Activated T-helper 17 cell treated with anti-CD3 and anti-CD28 coated beads, Interleukin-2, amount 50 U/mL, for 72 hours (primary cell): ENCODE measurements around the gene TRMT2A. TPM values are rescaled to one million over a fixed set of nuclear protein-coding genes. Genes with fewer than 3 reads are reported as not detected.

Source experiments
- ATAC-seq: fragments of 150-1000 bp; cut with Tn5 transposase; replicated peaks from 2 replicates; pipeline ENCODE4 v1.10.0; 2021; ENCODE audit warnings: mild to moderate bottlenecking, moderate library complexity
- H3K27ac Mint-ChIP-seq: one replicate; pipeline ENCODE4 v1.8.0; 2022; ENCODE audit warnings: mixed read lengths
- H3K27me3 Mint-ChIP-seq: one replicate; pipeline ENCODE4 v1.8.0; 2022; ENCODE audit warnings: mixed read lengths
- H3K36me3 Mint-ChIP-seq: one replicate; pipeline ENCODE4 v1.8.0; 2022; ENCODE audit warnings: low read depth, mild to moderate bottlenecking, mixed read lengths
- H3K4me1 Mint-ChIP-seq: one replicate; pipeline ENCODE4 v1.8.0; 2022; ENCODE audit warnings: mixed read lengths
- H3K4me3 Mint-ChIP-seq: one replicate; pipeline ENCODE4 v1.8.0; 2022; ENCODE audit warnings: mild to moderate bottlenecking, mixed read lengths
- H3K9me3 Mint-ChIP-seq: one replicate; pipeline ENCODE4 v1.8.0; 2022; ENCODE audit warnings: mixed read lengths
- total RNA-seq, 2 donors: library from RNA; stranded (reverse); gene quantifications; one replicate each; pipeline ENCODE4 v1.2.3, GENCODE V29; 2022

Gene TRMT2A
- total RNA-seq, 2 donors from 2014 or later = 71.7 to 110 TPM

DNA sequence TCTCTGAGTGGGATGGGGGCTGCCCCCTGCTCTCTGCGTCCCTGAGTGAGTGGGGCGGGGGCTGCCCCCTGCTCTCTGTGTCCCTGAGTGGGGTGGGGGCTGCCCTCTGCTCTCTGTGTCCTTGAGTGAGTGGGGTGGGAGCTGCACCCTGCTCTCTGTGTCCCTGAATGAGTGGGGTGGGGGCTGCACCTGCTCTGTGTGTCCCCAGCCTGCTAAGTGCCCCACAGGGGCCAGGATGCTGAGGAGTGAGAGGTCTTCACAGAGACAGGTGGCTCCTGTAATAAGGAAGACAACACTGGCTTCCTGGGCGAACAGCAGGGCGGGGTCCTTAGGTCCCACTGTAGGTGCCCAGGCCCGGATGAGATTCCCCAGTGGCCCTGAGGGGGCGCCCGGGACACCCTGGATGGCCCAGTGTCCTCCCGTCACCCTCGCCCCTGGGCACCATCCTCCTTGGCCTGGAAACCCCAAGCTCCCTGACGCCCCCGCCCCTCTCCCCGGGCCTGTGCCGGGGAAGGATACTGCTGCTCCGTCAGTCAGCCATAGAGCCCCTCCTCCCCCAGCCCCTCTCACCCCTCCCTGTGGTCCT, 37.7 kb upstream of the TRMT2A start:
- Mint-ChIP-seq H3K4me1 (no peaks in the 10 kb centered on the region), H3K27ac (no peak overlapping the region), H3K4me3 (no peak overlapping the region), H3K36me3 (no peaks in the 10 kb centered on the region), H3K9me3 (no peaks in the 10 kb centered on the region), H3K27me3 (no peaks in the 10 kb centered on the region)
- ATAC-seq = no peak

DNA sequence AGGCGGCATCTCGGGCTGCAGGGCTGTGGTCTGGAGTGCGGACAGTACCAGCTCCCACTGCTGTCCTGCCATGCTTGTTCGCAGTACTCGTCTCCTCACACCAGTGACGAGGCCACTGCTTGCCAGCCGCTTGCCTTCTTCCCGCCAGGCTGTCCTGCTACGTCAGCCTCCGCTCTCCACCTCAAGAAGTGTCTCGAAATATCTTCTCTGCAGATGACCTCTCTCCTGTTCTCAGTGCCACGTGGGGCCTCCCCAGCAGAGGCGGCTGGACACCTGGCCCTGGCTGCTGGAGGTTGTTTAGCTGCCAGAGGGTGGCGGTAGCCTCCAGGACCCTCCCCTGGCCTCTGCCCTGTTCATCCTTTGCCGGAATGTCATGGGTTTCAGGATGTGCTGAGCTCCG, 36.9 kb upstream of the TRMT2A start:
- Mint-ChIP-seq H3K4me1 (no peaks in the 10 kb centered on the region), H3K36me3 (no peaks in the 10 kb centered on the region), H3K4me3 (no peak overlapping the region), H3K27me3 (no peaks in the 10 kb centered on the region), H3K9me3 (no peaks in the 10 kb centered on the region), H3K27ac (no peak overlapping the region)
- ATAC-seq = no peak

DNA sequence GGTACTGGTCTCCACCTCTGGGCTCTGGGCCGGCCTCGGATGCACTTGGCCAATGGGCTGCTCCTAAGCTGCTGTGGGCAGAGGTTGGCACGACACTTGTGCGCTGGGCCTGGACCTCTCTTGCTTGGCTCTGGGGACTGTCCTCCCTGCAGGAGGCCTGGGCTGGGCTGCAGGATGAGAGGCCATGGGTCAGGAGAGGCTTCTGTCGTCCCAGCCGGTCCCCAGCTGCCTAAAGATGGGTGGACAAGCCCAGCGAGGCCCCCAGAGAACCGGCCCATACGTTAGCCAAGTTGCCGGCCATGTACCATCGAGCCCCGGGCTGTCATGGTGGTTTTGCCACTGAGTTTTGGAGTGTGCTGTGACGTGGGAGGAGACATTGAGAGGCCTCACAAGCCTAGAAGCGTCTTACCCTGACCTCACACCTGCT, 35.5 kb upstream of the TRMT2A start:
- Mint-ChIP-seq H3K27me3 (no peaks in the 10 kb centered on the region), H3K27ac (no peak overlapping the region), H3K4me1 (no peaks in the 10 kb centered on the region), H3K36me3 (no peaks in the 10 kb centered on the region), H3K4me3 (no peak overlapping the region), H3K9me3 (no peaks in the 10 kb centered on the region)
- no peak for ATAC-seq

DNA sequence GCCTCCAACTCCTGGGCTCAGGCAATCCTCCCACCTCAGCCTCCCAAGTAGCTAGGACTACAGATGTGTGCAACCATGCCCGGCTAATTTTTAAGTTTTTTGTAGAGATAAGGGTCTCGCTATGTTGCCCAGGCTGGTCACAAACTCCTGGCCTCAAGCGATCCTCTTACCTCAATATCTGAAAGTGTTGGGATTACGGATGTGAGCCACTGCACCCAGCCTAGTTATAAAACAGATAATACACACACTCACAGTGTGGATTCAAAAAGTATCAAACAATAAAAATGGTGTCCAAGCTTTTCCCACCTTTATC, 34.2 kb upstream of the TRMT2A start:
- Mint-ChIP-seq H3K36me3 (no peaks in the 10 kb centered on the region), H3K9me3 (no peaks in the 10 kb centered on the region), H3K27ac (no peak overlapping the region), H3K4me1 (no peaks in the 10 kb centered on the region), H3K4me3 (no peak overlapping the region), H3K27me3 (no peaks in the 10 kb centered on the region)
- ATAC-seq = no peak

DNA sequence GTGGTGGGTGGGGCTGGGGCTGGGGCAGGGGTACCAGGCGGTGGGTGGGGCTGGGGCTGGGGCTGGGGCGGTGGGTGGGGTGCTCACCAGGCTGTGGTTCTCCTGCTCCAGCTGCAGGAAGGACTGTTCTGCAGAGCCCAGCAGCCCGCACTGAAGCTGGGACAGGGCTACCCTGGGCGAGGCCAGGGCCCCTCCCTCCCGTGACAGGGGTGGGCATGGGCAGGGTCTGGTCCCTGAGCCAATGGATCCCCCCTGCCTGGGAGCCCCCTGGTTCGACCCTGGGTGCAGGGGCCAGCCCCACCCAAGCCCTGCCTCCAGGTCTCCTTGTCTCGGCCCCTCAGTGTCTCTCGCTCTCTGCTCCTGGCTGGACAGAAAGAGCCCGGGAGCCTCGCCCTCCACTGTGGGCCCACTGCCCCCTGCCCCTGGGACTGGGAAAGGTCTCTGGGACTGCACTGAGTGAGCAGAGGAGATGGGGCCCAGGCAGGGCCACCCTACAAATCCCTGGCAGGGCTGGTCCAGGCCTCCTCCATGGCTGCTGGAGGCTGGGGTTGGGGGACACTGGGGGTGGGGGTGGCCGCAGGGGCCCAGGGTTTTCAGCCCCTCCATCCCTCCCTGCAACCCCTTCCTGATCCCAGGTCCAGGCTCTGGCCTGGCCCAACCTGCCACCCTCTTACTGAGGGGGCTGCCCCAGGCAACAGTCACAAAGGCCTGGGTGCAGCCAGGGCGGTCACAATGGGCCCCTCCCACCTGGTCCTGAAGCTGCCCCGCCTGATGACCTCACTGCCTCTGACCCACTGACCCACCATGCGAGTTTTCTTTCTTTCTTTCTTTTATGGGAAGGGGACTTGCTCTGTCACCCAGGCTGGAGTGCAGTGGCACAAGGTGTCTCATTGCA, 33.6 kb upstream of the TRMT2A start, which contains the start of gene CCDC188:
Gene CCDC188, minus strand, starts transcription at position 675 of the 895 bp plus-strand sequence. Its CDS starts 69 bp downstream, at position 606.
- ATAC-seq = no peak
- no peaks in the 10 kb centered on the region for H3K27me3 Mint-ChIP-seq
- no peak within 1 kb of the TSS for H3K27ac Mint-ChIP-seq
- H3K36me3 Mint-ChIP-seq = no peaks in the 10 kb centered on the region
- no peaks in the 10 kb centered on the region for H3K4me1 Mint-ChIP-seq
- no peaks in the 10 kb centered on the region for H3K9me3 Mint-ChIP-seq
- no peak within 1 kb of the TSS for H3K4me3 Mint-ChIP-seq

DNA sequence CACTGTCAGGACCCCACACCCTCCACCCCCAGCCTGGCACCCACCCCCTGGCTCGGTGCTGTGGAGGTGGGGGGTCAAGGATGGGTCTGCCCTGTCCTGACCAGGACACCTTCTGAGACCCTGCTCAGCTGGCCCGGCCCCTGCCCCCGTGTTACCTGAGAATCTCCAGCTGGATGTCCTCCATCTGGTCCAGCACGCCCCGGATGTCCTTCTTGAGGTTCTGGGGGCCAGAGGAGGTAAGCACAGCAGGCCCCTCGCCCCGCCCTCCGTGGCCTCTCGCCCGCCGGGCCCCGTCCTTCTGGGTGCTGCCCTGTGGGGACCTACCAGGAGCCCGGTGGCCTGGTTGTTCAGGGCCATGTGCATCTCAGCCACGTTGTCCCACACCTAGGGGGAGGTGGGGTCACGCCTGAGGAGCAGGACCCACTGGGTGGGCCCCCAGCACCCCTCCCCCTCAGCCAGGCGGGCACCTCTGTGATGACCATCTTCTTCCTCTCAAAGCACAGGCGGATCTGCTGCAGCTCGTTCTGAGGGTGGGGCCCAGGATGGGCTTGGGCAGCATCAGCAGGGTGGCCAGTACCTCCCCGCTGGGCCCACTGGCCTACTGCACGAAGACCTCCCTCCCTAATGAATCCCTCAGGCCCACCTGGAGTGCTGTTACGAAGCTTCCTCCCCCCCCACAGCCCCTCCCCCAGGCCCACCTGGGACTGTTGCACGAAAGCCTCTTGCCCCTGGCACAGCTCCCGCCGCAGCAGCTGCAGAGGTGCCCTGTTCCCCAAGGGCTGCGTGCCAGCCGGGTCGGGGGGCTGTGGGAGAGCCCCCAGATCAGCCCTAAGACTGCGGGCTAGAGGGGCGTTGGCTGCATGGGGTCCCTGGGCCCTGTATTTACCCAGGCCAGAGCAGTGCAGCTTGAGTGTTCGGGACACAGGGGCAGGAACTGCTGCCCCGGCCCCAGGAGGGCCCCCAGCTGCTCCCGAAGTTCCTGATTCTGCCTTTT, 32.5 kb upstream of the TRMT2A start:
- Mint-ChIP-seq H3K27me3 (no peaks in the 10 kb centered on the region), H3K27ac (no peak overlapping the region), H3K4me3 (no peak overlapping the region), H3K9me3 (no peaks in the 10 kb centered on the region), H3K36me3 (no peaks in the 10 kb centered on the region), H3K4me1 (no peaks in the 10 kb centered on the region)
- ATAC-seq = no peak

DNA sequence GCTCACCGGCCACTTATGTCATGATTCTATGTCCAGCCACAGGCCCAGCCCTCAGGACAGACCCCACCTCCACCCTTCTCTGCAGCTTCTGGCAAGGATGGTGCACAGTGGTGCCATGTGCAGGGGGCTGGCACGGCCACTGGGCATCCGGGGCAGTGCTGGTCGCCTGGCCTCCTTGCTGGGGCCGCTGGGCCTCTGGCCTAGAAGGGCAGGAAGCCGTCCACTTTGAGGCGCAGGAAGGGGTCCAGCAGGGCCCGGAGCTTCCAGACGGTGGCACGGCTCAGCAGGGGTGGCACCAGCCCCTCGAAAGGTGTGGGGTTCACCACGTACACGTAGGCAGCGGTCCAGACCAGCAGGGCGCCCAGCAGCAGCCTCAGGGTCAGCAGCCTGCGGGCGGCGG, 31.4 kb upstream of the TRMT2A start:
- no peaks in the 10 kb centered on the region for H3K27me3 Mint-ChIP-seq
- H3K27ac Mint-ChIP-seq = no peak overlapping the region
- ATAC-seq = no peak
- H3K9me3 Mint-ChIP-seq = no peaks in the 10 kb centered on the region
- no peaks in the 10 kb centered on the region for H3K4me1 Mint-ChIP-seq
- H3K36me3 Mint-ChIP-seq = no peaks in the 10 kb centered on the region
- no peak overlapping the region for H3K4me3 Mint-ChIP-seq

DNA sequence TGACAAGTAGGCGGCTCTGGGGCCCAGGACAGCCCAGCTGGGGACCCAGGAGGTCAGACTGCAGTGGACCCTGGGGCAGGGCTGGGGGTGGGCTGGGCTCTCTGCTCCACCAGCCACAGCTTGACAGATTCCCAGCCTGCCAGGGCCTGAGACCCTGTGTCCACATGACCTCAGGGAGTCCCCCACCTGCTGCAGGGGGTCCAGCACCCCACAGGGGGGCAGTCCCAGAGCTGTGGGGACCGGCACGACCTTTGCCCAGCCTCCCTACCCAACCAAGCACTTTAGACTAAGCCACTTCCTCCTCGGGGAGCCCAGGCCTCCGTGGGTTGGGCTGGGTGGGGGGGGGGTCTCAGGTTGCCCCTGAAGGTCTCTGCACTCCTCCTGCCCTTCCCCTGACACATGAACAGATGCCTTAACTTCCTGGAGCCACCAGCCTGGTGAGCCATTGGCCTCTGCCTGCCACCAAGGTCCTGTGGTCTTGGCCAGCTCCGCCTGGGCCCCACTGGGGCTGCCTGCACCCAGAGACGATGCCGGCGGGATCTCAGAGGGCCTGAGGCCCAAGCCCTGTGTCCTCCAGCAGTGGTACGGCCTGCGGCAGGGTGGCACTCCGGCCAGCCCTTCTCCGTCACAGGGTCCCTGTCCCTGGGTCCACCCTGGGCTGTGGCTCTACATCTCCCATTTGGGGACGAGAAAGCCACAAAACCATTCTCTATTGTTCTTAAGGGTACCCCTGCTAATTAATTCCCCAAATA, 30.4 kb upstream of the TRMT2A start:
- Mint-ChIP-seq H3K27ac (no peak overlapping the region), H3K9me3 (no peaks in the 10 kb centered on the region), H3K36me3 (no peaks in the 10 kb centered on the region), H3K27me3 (no peaks in the 10 kb centered on the region), H3K4me3 (no peak overlapping the region), H3K4me1 (no peaks in the 10 kb centered on the region)
- ATAC-seq = no peak

DNA sequence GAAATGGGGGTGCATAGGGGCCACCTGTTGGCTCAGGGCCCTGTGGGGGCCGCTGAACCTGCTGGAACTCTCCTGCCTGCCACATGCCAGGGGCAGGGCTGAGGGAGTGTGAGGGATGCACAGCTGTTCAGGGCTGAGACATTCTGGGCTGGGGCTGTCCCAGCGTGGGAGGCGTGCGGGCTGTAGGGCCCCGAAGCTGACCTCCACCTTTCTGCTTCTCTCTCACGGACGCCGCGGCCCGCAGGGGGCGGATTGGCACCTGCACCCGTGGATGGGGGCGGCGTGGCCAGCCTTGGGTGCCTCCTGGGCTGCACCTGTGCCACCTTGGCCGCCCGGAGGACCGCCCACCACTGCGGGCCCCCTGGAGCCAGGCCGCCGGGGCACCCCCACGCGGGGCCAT, 29.8 kb upstream of the TRMT2A start:
- Mint-ChIP-seq H3K4me1 (no peaks in the 10 kb centered on the region), H3K4me3 (no peak overlapping the region), H3K36me3 (no peaks in the 10 kb centered on the region), H3K9me3 (no peaks in the 10 kb centered on the region), H3K27me3 (no peaks in the 10 kb centered on the region), H3K27ac (no peak overlapping the region)
- no peak for ATAC-seq

DNA sequence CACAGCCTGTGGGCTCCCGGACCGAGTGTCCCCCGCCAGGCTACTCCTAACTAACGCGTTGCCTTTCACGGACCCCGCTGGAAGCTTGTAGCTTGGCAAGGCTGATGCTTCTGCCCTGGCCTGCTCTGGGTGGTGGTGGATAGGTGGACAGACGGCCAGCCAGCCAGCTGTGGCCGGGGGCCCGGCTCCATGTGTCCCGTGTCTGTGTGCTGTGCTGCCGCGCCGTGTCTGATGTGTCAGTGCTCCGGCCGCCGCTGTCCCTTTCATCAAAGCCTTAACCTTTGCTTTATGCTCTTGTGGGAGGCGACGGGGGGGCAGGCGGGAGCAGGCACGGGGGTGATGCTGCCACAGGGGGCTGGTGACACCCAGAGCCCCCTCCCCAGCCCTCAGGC, 28.8 kb upstream of the TRMT2A start:
- H3K4me1 Mint-ChIP-seq = no peaks in the 10 kb centered on the region
- H3K36me3 Mint-ChIP-seq = no peaks in the 10 kb centered on the region
- no peak overlapping the region for H3K4me3 Mint-ChIP-seq
- no peak for ATAC-seq
- H3K27ac Mint-ChIP-seq = no peak overlapping the region
- H3K9me3 Mint-ChIP-seq = no peaks in the 10 kb centered on the region
- no peaks in the 10 kb centered on the region for H3K27me3 Mint-ChIP-seq

DNA sequence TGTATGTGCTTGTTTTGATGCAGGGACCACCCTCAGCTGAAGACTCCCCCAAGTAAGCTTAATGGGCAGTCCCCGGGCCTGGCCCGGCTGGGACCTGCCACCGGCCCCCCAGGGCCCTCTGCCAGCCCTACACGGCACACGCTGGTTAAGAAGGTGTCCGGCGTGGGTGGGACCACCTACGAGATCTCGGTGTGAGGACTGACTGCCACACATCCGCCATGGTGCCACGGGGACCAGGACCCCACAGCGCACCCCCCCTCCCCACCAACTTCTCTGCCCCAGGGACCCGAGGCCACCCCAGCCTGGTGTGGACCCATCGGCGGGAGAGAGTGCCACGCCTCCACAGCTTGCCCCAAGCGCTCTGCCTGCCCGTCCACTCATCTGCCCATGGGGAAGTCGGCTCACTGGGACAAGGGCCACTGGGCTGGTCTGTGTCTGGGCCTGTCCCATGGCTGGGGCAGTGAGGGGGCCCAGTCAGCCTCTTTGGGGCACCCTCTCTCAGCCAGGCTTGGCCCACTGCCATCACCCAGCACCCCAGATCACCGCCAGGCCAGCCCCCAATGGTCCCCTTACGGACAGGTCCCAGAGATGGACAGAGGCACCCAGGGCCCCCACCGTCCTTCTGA, 28.3 kb upstream of the TRMT2A start:
- H3K4me3 Mint-ChIP-seq = no peak overlapping the region
- no peaks in the 10 kb centered on the region for H3K4me1 Mint-ChIP-seq
- no peaks in the 10 kb centered on the region for H3K9me3 Mint-ChIP-seq
- no peaks in the 10 kb centered on the region for H3K36me3 Mint-ChIP-seq
- no peak overlapping the region for H3K27ac Mint-ChIP-seq
- no peaks in the 10 kb centered on the region for H3K27me3 Mint-ChIP-seq
- no peak for ATAC-seq

DNA sequence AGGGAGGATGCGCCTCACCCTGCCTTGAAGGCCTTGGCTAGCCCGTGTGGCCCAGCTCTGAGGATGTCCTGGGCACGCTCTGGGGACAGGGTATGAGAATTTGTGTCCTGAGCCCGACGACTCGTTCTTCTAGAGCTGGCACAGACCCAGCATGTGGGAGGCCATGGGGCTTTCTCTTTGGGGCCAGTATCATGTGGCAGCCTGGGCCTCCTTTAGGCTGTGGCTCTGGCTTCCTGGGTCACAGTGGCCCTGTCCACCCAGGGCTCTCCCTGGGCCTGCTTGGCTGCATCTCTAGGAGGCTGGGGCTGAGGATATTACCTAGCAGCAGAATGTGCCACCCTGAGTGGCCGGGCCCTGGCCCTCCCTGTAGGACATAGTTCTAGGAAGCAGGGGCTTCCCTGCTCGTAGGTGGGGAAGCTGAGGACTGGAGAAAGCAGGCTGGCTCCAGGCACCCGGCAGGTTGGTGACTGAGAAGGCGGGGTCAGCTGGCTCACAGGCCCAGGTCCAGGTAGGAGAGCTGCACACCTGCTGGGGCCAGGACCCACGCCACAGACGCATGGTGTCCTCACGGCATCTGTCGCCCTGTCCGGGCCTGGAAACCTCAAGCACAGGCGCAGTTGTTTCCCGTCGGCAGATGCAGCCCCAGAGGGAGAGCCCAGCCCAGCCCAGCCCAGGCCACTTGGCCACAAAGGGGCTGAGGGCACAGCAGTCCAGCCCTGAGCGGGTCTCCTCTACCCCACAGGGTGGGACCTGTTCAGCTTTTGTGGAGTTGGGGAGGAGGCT, 27.0 kb upstream of the TRMT2A start:
- Mint-ChIP-seq H3K4me3 (no peak overlapping the region), H3K4me1 (no peaks in the 10 kb centered on the region), H3K27ac (no peak overlapping the region), H3K9me3 (no peaks in the 10 kb centered on the region), H3K27me3 (no peaks in the 10 kb centered on the region), H3K36me3 (no peaks in the 10 kb centered on the region)
- ATAC-seq = no peak
